NCI-H2227 (cell line): ENCODE results near the gene ZNF800.

Experiments used
- DNase-seq: peaks from one replicate; lab custom pipeline; 2025; ENCODE audit not compliant: unreplicated experiment; lab: John Stamatoyannopoulos, UW

ZNF800 gene

DNA sequence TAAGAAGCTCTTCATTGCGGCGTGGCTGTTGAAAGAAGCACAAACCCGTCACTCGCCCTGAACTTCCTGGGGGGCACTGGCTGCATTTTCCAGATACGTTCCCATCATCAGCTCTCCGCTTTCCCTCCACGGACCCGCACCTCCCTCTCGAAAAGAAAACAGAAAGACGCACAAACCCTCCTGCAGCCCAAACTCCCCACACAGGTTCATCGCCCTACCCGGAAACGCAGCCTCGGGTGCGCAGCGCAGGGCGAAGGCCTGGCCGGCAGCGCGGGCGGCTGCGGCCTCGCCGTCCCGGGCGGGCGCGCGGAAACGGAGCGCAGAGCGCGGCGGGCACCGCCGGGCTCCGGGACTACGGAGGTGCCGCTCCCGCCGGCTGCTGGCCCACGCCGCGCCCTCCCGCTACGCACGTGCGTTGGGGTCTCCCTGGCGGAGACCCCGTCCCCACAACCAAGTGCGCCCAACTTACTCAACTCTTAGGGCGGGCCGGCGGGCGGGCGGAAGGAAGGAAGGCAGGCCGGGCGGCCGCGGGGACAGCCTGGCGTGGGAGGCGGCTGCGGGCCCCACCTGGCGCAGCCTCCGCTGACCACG, 822 bp downstream of the ZNF800 start:
- DNase-seq: peak; percentile 52

GRCh38 chr7:127390817-127391590, 1.5 kb downstream of the ZNF800 start:
- no peak for DNase-seq

DNA sequence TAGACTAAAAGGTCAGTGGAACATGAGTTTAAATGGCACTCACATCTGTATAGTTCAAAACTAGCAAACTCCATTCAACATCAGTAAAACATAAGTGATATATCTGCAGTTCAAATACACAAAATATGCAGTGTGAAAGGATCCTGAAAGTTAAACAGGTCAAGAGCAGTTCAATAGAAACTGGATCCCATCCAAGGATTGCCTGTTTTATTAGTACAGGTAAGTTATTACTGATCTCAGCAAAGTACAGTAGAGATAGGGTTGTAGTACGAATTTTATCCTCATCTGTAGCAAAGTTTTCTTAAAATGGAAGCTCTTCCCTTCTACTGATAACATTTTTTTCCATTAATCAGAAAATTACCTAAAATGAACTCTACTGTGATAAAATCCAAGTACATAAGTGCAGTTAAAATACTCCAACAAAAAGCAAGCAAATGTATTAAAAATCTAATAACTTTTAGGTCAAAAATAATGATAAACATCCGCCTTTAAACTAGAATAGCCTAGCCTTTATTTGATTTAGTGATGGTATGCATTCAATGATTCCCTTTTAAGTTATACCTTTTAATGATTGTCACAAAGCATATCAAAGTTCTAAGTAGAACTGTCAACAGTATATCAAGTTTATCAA, 2.2 kb downstream of the ZNF800 start:
- no peak for DNase-seq

- no peak for DNase-seq
Observed at GRCh38 chr7:127389321-127389720, 3.2 kb downstream of the ZNF800 start.

- no peak for DNase-seq
Observed at GRCh38 chr7:127387974-127388373, 4.5 kb downstream of the ZNF800 start.

GRCh38 chr7:127383123-127383835, 9.2 kb downstream of the ZNF800 start:
- no peak for DNase-seq

DNA sequence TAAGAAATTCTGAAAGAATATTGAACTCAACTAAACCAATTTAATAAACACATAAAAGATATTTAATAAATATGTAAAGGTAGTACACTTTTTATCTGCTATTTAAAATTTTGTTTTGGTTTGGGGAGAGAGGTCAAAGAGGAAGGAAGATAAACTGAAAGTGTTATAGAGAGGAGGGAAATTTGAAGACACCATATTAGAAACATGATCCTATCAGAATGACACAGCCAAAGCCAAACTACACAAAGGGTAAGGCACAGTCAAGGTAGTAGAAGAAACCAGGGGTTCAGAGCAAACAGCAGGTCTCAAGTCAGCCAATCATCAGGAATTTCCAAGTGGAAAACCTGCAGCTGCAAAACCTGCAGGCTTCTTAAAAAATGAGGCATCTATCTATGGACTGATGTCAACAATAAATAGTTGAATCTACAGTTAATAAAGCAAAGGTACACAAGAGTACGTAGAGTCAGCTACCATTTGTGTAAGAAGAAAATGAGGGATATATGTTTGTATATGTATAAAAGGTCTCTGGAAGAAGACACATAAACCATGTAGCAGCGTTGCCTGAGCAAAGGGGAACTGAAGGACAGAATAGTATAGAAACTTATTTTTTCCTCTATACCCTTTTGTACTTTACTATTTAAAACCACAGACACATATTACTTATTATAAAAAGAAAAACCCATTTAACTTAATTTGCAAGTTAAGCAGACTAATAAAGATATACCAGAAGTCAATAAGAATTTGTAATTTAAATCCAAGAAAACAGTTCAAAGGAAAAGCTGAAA, 10.0 kb downstream of the ZNF800 start:
- DNase-seq: no peak

GRCh38 chr7:127380479-127380878, 12.0 kb downstream of the ZNF800 start:
- no peak for DNase-seq

GRCh38 chr7:127379642-127380041, 12.9 kb downstream of the ZNF800 start:
- no peak for DNase-seq

GRCh38 chr7:127378537-127378936, 14.0 kb downstream of the ZNF800 start:
- DNase-seq: no peak

GRCh38 chr7:127377425-127377824, 15.1 kb downstream of the ZNF800 start:
- no peak for DNase-seq

DNA sequence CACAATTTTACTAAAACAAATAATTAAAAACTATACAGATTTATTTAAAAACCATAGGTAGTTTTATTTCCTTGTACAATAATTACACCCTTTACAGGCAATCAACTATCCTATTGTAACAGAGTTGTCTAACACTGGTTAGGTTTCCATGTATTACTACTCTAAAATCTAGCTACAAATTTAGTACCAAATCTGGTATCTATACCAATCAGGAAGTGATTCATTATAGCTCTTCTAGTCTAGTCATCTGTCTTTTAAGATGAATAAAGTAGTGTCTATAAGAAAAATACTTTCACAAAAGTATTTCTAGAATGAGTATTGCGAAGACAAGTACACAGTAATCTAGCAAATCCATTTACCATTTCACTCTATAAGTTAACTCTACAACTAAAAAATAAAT, 16.9 kb downstream of the ZNF800 start:
- no peak for DNase-seq

- no peak for DNase-seq
Observed at GRCh38 chr7:127367679-127368078, 24.8 kb downstream of the ZNF800 start.

- DNase-seq: no peak
Observed at GRCh38 chr7:127366680-127367079, 25.8 kb downstream of the ZNF800 start.

- DNase-seq: no peak
Observed at GRCh38 chr7:127365957-127366315, 26.6 kb downstream of the ZNF800 start.

DNA sequence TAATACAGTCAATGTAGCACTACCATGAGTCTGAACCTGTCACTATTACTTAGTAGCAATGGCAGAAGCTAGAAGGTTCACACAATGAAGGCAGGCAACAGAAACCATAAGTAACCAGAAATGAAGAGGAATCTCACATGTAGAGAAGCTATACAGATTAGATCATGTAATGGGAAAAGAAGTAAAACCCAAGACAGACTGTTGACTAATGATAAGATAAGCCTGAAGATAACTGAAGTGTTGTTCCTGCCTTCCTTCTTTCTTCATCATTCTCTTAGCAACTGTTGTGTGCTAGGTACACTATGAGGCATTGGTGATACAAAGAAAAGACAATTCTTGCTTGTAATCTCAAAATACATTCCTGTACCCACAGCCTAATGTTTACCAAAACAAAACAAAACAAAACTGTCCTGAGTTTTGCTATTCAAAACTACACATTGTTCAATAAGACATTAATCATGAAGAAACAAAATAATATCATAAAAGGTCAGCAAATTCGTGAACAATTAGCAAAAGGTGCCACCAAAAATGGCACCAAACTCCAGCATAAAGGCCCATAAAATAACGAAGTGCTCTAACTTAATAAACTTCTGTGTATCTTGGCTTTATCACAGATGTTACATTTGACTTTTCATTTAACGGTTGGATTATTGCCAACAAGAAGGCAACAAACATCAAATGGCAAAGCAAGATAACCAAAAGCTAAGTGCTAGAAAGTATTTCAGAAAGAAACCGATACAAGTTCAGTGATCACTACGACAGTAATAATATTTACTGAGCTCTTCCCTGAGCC, 27.1 kb downstream of the ZNF800 start:
- DNase-seq: no peak

DNA sequence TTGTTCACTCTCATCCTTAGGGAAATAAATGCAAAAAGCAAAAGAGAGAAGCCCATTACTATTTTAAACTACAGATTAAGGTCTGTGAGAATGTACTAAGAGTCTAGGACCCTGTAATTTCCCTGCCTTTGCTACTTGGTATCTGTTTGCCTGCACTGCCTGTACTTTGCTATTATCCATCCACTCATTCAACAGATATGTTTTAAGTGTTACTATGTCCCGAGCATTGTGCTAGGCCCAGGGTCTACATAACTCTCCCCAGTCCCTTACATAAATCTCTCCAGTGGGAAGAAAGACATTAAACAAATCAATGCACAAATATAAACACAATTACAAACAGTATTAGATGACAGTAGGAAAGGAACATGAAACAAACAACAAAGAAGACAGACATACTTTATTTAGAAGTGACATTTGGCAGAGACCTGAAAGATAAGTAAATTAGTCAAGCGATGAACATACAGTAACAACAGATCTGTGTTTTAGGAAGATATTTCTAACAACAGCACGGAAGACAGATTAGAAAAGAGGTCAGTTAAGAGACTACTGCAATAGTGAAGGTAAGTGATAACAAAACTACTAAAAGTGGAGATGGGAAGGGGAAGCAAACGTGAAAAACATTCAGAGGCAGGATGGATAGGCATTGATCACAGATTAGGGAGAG, 30.0 kb downstream of the ZNF800 start:
- no peak for DNase-seq

- DNase-seq: no peak
Observed at GRCh38 chr7:127361736-127362135, 30.8 kb downstream of the ZNF800 start.

GRCh38 chr7:127359011-127359410, 33.5 kb downstream of the ZNF800 start:
- DNase-seq: no peak

- DNase-seq: no peak
Observed at GRCh38 chr7:127353897-127354296, 38.6 kb downstream of the ZNF800 start.
